ENCODE results near the gene TBC1D3I.
"Not testable (repeated sequence)": the region's sequence is repeated elsewhere in the genome, so short reads cannot be mapped to it uniquely, and the experiment has no call there.

Gene TBC1D3I

DNA sequence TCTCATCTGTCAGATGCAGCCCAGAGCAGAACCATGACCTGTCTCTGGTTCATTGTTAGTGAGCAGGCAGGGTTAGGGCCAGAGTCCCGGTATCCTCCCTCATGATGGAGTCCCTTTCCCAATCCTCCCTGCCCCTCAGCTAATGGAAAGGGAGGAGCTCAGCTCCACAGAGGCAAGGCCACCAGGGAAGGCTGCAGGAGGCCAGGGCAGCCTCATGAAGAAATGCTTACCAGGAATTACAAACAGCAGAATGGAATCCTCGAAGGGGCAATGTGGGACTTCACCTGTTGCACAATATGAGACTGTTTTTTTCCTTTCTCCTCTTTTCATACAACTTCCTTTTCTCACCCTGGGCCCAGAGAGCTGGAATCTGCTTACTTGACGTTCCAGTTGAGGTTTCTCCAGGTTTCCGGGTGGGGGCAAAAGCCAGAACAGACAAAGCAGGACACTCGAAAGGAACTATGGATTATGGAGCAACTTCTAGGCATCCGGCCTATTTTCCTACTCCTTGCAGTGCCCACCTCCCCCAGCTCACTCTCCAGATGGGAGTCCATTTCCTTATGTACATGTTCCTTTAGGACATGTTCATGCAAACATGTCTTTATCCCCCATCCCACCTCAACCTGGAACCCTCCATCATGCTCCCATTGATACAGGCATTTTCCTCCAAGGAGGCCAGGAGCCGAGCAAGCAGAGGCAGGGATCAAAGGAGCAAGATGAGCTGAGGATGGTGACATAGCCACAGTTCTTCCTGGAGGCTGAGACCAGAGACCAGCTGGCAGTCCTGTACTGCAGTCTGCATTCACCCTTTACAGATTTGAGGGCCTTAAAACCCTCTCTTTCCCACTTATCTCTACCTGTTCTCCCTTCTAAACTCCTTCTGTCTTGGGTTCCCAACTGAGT lies 48.7 kb downstream of the TBC1D3I start:
- not testable (repeated sequence) for H3K27ac ChIP-seq (ENCODE audit: low read length); H3K9me3 ChIP-seq (ENCODE audit: control insufficient read depth in 1 of 2, low read length in 2 of 2); H3K36me3 ChIP-seq (ENCODE audit: control insufficient read depth in 1 of 2, insufficient read depth in 2 of 2, low read length in 2 of 2); H3K4me1 ChIP-seq (ENCODE audit: control insufficient read depth in 1 of 2, insufficient read depth in 2 of 2, low read length in 2 of 2); H3K4me3 ChIP-seq (ENCODE audit: low read depth in 1 of 2, low read length in 2 of 2); H3K27me3 ChIP-seq (ENCODE audit: low read depth, low read length)

DNA sequence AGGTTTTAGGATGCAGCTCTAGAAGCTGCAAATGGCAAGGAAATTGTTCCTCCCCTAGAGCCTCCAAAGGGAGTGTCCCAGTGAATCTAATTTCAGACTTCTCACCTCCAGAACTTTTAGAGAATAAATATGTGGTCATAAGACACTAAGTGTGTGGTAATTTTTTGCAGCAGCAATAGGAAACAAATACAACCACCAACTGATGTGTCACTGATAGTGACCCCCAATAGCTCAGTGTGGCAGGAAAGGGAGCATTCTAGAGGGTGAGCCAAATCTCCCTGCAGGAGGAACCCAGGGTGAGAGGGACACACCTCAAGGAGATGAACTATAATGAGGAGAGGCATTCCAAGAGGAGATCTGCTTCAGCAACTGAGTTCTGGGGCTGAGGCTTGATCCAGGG lies 49.5 kb downstream of the TBC1D3I start:
- H3K27me3 ChIP-seq (ENCODE audit: low read depth, low read length) = no peaks in the 10 kb centered on the region
- H3K27ac ChIP-seq (ENCODE audit: low read length) = no peak overlapping the region
- H3K9me3 ChIP-seq (ENCODE audit: control insufficient read depth in 1 of 2, low read length in 2 of 2) = no peaks in the 10 kb centered on the region
- no peak overlapping the region for H3K4me3 ChIP-seq (ENCODE audit: low read depth in 1 of 2, low read length in 2 of 2)
- H3K4me1 ChIP-seq (ENCODE audit: control insufficient read depth in 1 of 2, insufficient read depth in 2 of 2, low read length in 2 of 2) = no peaks in the 10 kb centered on the region
- H3K36me3 ChIP-seq (ENCODE audit: control insufficient read depth in 1 of 2, insufficient read depth in 2 of 2, low read length in 2 of 2) = no peaks in the 10 kb centered on the region

DNA sequence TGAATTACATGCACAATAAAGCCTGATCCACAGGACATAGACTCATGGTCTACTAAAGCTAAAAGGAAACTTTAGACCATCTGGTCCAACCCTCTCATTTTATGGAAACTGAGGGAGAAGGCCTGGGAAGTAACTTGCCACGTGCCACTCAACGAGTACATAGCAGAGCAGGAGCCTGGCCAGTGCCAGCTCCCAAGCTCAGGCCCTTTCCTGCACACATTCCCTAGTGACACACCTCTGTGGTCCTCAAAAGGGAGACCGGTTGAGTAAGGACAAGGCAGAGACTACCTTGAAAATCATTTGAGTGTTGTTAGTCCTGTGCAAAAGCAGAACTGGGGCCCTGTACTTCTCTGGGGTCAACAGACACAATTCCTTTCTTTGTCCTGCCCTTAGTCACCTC lies 50.7 kb downstream of the TBC1D3I start:
- no peaks in the 10 kb centered on the region for H3K36me3 ChIP-seq (ENCODE audit: control insufficient read depth in 1 of 2, insufficient read depth in 2 of 2, low read length in 2 of 2)
- H3K9me3 ChIP-seq (ENCODE audit: control insufficient read depth in 1 of 2, low read length in 2 of 2) = no peaks in the 10 kb centered on the region
- H3K4me1 ChIP-seq (ENCODE audit: control insufficient read depth in 1 of 2, insufficient read depth in 2 of 2, low read length in 2 of 2) = no peaks in the 10 kb centered on the region
- H3K4me3 ChIP-seq (ENCODE audit: low read depth in 1 of 2, low read length in 2 of 2) = no peak overlapping the region
- H3K27me3 ChIP-seq (ENCODE audit: low read depth, low read length) = no peaks in the 10 kb centered on the region
- H3K27ac ChIP-seq (ENCODE audit: low read length) = no peak overlapping the region

DNA sequence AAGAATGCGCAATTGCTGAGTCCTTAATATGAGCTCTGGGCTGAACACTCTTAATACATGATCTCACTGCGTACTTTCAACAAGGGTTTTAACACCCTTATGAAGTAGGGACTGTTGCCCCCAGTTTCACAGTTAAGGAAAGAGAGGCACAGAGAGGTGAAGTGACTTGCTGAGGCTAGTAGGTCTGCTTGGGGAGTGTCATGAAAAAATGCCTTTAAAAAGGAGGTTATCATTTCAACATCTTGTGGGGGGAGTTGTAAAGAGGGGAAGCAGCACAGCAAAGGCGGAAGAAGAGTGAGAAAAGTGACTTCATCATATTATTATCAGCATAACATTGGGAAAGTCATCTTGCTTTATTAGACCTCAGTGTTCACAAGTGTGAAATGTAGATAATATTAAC lies 51.4 kb downstream of the TBC1D3I start:
- H3K4me1 ChIP-seq (ENCODE audit: control insufficient read depth in 1 of 2, insufficient read depth in 2 of 2, low read length in 2 of 2) = no peaks in the 10 kb centered on the region
- no peak overlapping the region for H3K4me3 ChIP-seq (ENCODE audit: low read depth in 1 of 2, low read length in 2 of 2)
- H3K27me3 ChIP-seq (ENCODE audit: low read depth, low read length) = no peaks in the 10 kb centered on the region
- H3K27ac ChIP-seq (ENCODE audit: low read length) = no peak overlapping the region
- no peaks in the 10 kb centered on the region for H3K9me3 ChIP-seq (ENCODE audit: control insufficient read depth in 1 of 2, low read length in 2 of 2)
- no peaks in the 10 kb centered on the region for H3K36me3 ChIP-seq (ENCODE audit: control insufficient read depth in 1 of 2, insufficient read depth in 2 of 2, low read length in 2 of 2)

DNA sequence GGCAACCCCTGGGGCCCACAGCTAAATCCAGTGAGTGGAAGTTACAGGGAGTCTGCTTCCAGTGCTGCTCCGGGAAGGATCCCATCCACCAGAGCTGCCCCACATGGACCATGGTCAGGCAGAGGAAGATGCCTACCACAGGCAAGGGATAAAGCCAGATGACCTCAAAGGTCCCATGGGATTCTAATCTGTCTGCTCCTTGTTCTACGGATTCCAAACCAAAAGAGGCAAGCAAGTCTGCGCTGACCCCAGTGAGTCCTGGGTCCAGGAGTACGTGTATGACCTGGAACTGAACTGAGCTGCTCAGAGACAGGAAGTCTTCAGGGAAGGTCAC lies 52.1 kb downstream of the TBC1D3I start:
- no peak overlapping the region for H3K27ac ChIP-seq (ENCODE audit: low read length)
- no peak overlapping the region for H3K4me3 ChIP-seq (ENCODE audit: low read depth in 1 of 2, low read length in 2 of 2)

DNA sequence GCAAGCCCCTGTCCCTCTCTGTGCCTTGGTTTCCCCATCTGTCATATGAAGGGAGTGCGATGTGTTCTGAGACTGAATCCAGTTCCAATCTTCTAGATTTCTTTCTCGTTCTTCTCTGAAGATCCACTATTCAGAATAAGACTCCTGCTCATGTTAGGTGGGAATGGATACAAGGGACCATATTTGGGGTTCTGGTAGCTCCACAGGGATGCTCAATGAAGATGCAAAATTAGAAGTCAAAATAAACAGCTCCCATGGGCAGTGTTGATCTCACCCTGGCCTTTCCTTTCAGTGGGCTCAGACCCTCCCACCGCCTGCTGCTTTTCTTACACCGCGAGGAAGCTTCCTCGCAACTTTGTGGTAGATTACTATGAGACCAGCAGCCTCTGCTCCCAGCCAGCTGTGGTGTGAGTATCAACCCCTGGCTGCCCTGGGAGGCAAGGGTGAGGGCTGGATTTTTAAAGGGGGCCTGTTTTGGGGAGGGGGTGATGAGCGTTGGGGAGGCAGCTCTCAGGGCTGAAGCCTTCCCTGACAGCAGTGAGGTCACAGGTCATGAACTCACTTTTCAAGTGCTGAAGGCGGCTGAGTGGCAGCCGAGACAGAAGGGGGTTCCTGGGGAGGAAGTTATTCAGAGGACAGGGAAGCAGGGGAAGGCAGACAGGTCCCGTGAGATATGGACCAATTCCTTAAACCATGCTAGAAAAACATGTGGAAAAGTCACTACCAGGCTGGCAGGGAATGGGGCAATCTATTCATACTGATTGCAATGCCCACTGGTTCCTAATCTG lies 52.7 kb downstream of the TBC1D3I start:
- H3K27me3 ChIP-seq (ENCODE audit: low read depth, low read length); H3K9me3 ChIP-seq (ENCODE audit: control insufficient read depth in 1 of 2, low read length in 2 of 2); H3K27ac ChIP-seq (ENCODE audit: low read length): not testable (repeated sequence)

More for the DNA sequence above, 52.1 kb downstream of the TBC1D3I start:
- H3K27me3 ChIP-seq (ENCODE audit: low read depth, low read length) = no peaks in the 10 kb centered on the region
- H3K4me1 ChIP-seq (ENCODE audit: control insufficient read depth in 1 of 2, insufficient read depth in 2 of 2, low read length in 2 of 2) = no peaks in the 10 kb centered on the region
- no peaks in the 10 kb centered on the region for H3K36me3 ChIP-seq (ENCODE audit: control insufficient read depth in 1 of 2, insufficient read depth in 2 of 2, low read length in 2 of 2)
- no peaks in the 10 kb centered on the region for H3K9me3 ChIP-seq (ENCODE audit: control insufficient read depth in 1 of 2, low read length in 2 of 2)

DNA sequence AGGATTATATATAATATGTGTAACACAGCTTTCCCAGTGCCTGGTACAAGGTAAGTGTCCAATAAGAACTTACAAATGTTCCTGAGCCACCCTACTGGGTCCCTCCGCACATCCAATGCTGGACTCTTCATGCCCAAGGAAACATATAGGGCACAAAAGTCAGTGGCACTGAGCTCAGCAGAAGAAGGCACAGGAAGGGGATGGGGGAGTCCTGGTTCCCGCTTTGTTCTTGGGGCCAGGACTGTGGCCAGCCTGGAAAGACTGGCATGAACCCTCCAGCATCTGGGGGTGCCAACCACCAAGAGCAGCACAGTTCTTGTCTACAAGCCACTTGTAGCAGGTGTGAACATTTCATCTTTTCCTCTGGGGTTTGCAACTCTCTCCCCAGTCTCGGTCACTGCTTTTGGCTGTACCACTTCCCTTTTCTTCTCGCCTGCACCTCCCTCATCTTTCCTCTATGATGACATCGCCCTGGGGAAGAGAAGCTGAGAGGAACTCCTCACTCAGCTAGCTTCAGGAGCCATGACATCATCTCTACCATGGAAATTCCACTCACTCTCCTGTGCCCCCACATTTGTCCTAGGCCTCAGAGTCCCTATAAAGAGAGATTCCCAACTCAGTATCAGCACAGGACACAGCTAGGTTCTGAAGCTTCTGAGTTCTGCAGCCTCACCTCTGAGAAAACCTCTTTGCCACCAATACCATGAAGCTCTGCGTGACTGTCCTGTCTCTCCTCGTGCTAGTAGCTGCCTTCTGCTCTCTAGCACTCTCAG lies 53.7 kb downstream of the TBC1D3I start, which contains the start of gene CCL4L2:
TSS of gene CCL4L2 (plus strand) at position 625 of the 773 bp plus-strand sequence.
- not testable (repeated sequence) for H3K27me3 ChIP-seq (ENCODE audit: low read depth, low read length); H3K4me1 ChIP-seq (ENCODE audit: control insufficient read depth in 1 of 2, insufficient read depth in 2 of 2, low read length in 2 of 2); H3K4me3 ChIP-seq (ENCODE audit: low read depth in 1 of 2, low read length in 2 of 2)

More for the DNA sequence above, 52.7 kb downstream of the TBC1D3I start:
- not testable (repeated sequence) for H3K4me1 ChIP-seq (ENCODE audit: control insufficient read depth in 1 of 2, insufficient read depth in 2 of 2, low read length in 2 of 2); H3K36me3 ChIP-seq (ENCODE audit: control insufficient read depth in 1 of 2, insufficient read depth in 2 of 2, low read length in 2 of 2); H3K4me3 ChIP-seq (ENCODE audit: low read depth in 1 of 2, low read length in 2 of 2)

DNA sequence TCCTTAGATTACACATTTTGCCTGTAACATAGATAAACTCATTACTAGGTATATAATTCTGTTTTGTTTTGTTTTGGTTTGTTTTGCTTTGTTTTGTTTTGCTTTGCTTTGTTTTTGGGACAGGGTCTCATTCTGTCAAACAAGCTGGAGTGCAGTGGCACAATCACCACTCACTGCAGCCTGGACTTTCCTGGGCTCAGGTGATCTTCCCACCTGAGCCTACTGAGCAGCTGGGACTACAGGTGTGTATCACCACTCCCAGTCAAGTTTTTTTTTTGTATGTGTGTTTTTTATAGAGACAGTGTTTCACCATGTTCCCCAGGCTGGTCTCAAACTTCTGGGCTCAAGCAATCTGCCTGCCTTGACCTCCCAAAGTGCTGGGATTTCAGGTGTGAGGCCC lies 54.8 kb downstream of the TBC1D3I start:
- no peaks in the 10 kb centered on the region for H3K4me1 ChIP-seq (ENCODE audit: control insufficient read depth in 1 of 2, insufficient read depth in 2 of 2, low read length in 2 of 2)
- no peaks in the 10 kb centered on the region for H3K27me3 ChIP-seq (ENCODE audit: low read depth, low read length)
- no peaks in the 10 kb centered on the region for H3K9me3 ChIP-seq (ENCODE audit: control insufficient read depth in 1 of 2, low read length in 2 of 2)
- no peak overlapping the region for H3K4me3 ChIP-seq (ENCODE audit: low read depth in 1 of 2, low read length in 2 of 2)
- no peak overlapping the region for H3K27ac ChIP-seq (ENCODE audit: low read length)
- H3K36me3 ChIP-seq (ENCODE audit: control insufficient read depth in 1 of 2, insufficient read depth in 2 of 2, low read length in 2 of 2) = no peaks in the 10 kb centered on the region

More for the DNA sequence above, 53.7 kb downstream of the TBC1D3I start, which contains the start of gene CCL4L2:
- H3K36me3 ChIP-seq (ENCODE audit: control insufficient read depth in 1 of 2, insufficient read depth in 2 of 2, low read length in 2 of 2); H3K9me3 ChIP-seq (ENCODE audit: control insufficient read depth in 1 of 2, low read length in 2 of 2); H3K27ac ChIP-seq (ENCODE audit: low read length): not testable (repeated sequence)

DNA sequence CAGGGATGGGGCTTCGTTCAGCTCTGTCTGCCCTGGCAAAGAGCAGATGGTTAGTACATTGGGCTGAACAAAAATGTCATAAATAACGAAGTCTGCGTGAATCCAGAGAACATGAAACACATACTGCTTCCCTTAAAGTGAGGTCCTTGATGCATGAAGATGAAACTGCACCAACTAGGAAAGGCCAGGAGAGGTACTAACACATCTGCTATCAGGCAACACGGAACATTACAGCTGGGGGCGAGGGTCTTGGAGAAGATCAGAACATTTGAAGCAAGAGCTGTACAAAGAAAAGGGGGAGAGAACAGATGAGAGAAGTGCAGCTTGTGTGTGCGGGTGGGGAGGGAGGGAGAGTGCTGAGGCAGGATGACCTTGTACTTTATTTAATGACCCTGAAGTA lies 57.0 kb downstream of the TBC1D3I start:
- H3K27ac ChIP-seq (ENCODE audit: low read length); H3K36me3 ChIP-seq (ENCODE audit: control insufficient read depth in 1 of 2, insufficient read depth in 2 of 2, low read length in 2 of 2); H3K27me3 ChIP-seq (ENCODE audit: low read depth, low read length); H3K4me3 ChIP-seq (ENCODE audit: low read depth in 1 of 2, low read length in 2 of 2); H3K9me3 ChIP-seq (ENCODE audit: control insufficient read depth in 1 of 2, low read length in 2 of 2); H3K4me1 ChIP-seq (ENCODE audit: control insufficient read depth in 1 of 2, insufficient read depth in 2 of 2, low read length in 2 of 2): not testable (repeated sequence)

DNA sequence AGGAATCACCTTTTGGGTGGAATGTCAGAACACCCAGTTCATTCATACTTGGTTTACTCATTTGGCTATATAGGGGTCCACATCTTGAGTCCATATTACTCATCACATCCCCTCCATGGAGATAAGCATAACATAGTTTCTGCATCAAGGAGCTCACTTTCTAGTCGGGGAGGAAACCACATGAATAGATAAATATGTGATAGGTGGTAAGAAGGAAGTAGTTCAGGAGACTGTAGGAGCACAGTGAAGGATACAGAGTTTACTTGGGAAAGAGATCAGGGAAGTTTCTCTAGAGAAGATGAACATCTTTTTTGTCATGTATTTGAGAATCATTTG lies 57.9 kb downstream of the TBC1D3I start:
- H3K4me1 ChIP-seq (ENCODE audit: control insufficient read depth in 1 of 2, insufficient read depth in 2 of 2, low read length in 2 of 2); H3K9me3 ChIP-seq (ENCODE audit: control insufficient read depth in 1 of 2, low read length in 2 of 2); H3K27me3 ChIP-seq (ENCODE audit: low read depth, low read length); H3K4me3 ChIP-seq (ENCODE audit: low read depth in 1 of 2, low read length in 2 of 2); H3K36me3 ChIP-seq (ENCODE audit: control insufficient read depth in 1 of 2, insufficient read depth in 2 of 2, low read length in 2 of 2); H3K27ac ChIP-seq (ENCODE audit: low read length): not testable (repeated sequence)
